Gastrocnemius medialis (tissue), 4 donors: Measurements from ENCODE around the gene ERF.

Source experiments
- POLR2A ChIP-seq, 2 donors: fragments of 450-650 bp; IDR thresholded peaks; one replicate each; pipeline ENCODE4 v1.6.1; 2017; ENCODE audit warnings: antibody characterized with exemption in 2 of 2, mild to moderate bottlenecking in 2 of 2, moderate library complexity in 2 of 2
- TF ChIP-seq, protein P1 (sequence below), 5 experiments: fragments of 450-650 bp in 3 of 5; fragments of 200-600 bp in 2 of 5; sonication (generic) in 2 of 5; IDR thresholded peaks in 4 of 5; conservative IDR thresholded peaks in 1 of 5; 1 replicate in 4 of 5; 2 replicates in 1 of 5; pipeline ENCODE4 v1.5.1; 2016 to 2019; ENCODE audit warnings: antibody characterized with exemption in 5 of 5, mild to moderate bottlenecking in 3 of 5, moderate library complexity in 3 of 5

- TF ChIP-seq, protein P1, sequence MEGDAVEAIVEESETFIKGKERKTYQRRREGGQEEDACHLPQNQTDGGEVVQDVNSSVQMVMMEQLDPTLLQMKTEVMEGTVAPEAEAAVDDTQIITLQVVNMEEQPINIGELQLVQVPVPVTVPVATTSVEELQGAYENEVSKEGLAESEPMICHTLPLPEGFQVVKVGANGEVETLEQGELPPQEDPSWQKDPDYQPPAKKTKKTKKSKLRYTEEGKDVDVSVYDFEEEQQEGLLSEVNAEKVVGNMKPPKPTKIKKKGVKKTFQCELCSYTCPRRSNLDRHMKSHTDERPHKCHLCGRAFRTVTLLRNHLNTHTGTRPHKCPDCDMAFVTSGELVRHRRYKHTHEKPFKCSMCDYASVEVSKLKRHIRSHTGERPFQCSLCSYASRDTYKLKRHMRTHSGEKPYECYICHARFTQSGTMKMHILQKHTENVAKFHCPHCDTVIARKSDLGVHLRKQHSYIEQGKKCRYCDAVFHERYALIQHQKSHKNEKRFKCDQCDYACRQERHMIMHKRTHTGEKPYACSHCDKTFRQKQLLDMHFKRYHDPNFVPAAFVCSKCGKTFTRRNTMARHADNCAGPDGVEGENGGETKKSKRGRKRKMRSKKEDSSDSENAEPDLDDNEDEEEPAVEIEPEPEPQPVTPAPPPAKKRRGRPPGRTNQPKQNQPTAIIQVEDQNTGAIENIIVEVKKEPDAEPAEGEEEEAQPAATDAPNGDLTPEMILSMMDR (IDR thresholded peaks at IDR 0.05 in 4 of 5, conservative IDR thresholded peaks at IDR 0.05 in 1 of 5) = no peak
- TF ChIP-seq POLR2A (IDR thresholded peaks at IDR 0.05) = no peak
These were observed 21.1 kb downstream of the ERF start for GRCh38 chr19:42233678-42234292.
